M059J (cell line): Measurements from ENCODE around the gene CDKN3. TPM values are rescaled to one million over a fixed set of nuclear protein-coding genes. Genes with fewer than 3 reads are reported as not detected.
"Not testable (repeated sequence)": the region's sequence is repeated elsewhere in the genome, so short reads cannot be mapped to it uniquely, and the experiment has no call there.

Source experiments
- DNase-seq: peaks from one replicate; pipeline ENCODE4 v3.0.0-alpha.2; 2012; ENCODE audit warnings: low read depth
- total RNA-seq: library from RNA; depleted of rRNA; stranded (reverse); fragments of >200 nt; shearing (Covaris generic); gene quantifications from 2 replicates; pipeline ENCODE4 v1.2.3, GENCODE V29; 2014; rRNA removed

CDKN3 gene
- total RNA-seq, 1 experiment from 2014 or later = 179 TPM

GRCh38 chr14:54455363-54455762 lies 58.6 kb downstream of the CDKN3 start:
- no peak for DNase-seq

- DNase-seq = not testable (repeated sequence)
Observed at GRCh38 chr14:54456820-54457608, 60.2 kb downstream of the CDKN3 start.

GRCh38 chr14:54457609-54457996 lies 60.8 kb downstream of the CDKN3 start:
- DNase-seq = no peak

GRCh38 chr14:54458536-54458935 lies 61.7 kb downstream of the CDKN3 start:
- DNase-seq = not testable (repeated sequence)

GRCh38 chr14:54459106-54459505 lies 62.3 kb downstream of the CDKN3 start:
- DNase-seq = no peak

GRCh38 chr14:54462048-54462447 lies 65.2 kb downstream of the CDKN3 start:
- no peak for DNase-seq

GRCh38 chr14:54465654-54466053 lies 68.8 kb downstream of the CDKN3 start:
- no peak for DNase-seq

- DNase-seq = no peak
Observed at GRCh38 chr14:54467280-54467679, 70.5 kb downstream of the CDKN3 start.

Other genes starting within 250 kb of the CDKN3 start
- 207 and 427 TPM in 2 replicates for gene CNIH1, start 44.4 kb downstream of the CDKN3 start, total RNA-seq
- gene GMFB, start 92.0 kb downstream of the CDKN3 start, total RNA-seq = 53.0 and 63.3 TPM in 2 replicates
- 13.0 and 13.9 TPM in 2 replicates for gene CGRRF1, start 112.9 kb downstream of the CDKN3 start, total RNA-seq
- gene SAMD4A, start 170.1 kb downstream of the CDKN3 start, total RNA-seq = 3.8 and 7.7 TPM in 2 replicates